CD4-positive, alpha-beta T cell treated with Interferon gamma for 1 hour (primary cell): ENCODE results near the gene MPG.
A peak's percentile ranks its signal among the peaks of the same experiment; 100 is the strongest.

Source experiments
- DNase-seq: peaks from one replicate; pipeline ENCODE4 v3.0.0-alpha.2; 2020

The MPG gene

GRCh38 chr16:85865-86264, 7.8 kb downstream of the MPG start:
- DNase-seq: no peak

- no peak for DNase-seq
These were observed 8.5 kb downstream of the MPG start for GRCh38 chr16:86483-86952.

DNA sequence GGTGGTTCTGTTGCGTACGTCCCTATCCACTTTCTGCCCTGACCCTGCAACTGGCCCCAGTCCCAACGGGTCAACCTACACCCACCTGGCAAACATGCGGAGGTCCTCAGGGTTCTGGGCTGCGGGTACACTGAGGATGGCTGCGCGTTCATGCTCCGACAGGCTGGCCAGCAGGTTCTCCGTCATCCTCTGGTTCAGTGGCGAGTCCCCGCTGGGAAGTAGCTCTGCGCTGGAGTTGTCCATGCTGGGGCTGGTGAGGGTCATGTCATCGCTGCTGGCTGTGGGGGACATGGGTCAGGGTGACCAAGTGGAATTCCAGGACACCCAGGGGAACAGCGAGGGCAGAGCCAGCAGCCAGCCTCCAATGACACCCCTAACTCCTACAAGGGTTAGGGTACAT, 10.6 kb downstream of the MPG start:
- no peak for DNase-seq

DNA sequence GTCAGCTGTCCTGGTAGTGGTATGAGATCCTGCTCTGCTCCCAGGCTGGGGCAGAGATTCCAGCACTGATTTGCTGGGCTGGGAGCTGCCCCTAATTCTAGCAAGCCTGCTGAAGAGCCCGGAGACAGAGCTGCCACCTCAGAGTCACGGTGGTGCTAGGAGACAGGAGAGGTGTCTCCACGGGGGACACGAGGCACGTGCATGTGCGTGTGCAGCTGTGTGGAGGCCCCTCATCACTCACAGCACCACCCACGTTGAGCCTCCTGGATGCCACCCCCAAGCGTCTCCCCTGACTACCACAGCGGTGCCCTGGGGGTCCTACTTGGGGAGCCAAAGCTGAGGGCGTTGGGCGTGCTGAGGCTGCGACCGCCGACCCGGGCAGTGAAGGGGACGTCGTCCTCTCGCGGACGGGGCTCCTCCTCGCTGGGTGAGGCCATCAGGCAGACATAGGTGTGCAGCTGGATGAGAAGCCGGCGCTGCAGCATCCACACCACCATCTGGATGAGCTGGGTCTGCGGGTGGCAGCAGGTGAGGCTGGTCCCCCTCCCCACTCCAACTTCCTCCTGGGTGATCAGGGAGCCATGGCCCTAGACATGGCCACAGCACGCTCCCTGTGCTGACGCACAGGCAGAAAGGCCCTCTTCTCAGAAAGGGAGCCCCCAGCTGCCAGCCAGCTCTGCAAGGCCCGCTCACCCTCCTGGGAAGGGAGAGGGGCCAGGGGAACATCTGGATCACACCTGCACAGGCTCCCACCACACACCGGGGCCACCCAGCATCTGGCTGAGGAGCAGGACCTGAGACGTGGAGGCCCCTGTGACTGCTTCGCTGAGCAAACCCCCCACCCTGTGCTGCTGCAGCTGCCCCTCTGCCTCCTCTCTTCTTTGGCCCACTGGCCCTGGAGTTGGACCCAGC, 11.6 kb downstream of the MPG start:
- no peak for DNase-seq

DNA sequence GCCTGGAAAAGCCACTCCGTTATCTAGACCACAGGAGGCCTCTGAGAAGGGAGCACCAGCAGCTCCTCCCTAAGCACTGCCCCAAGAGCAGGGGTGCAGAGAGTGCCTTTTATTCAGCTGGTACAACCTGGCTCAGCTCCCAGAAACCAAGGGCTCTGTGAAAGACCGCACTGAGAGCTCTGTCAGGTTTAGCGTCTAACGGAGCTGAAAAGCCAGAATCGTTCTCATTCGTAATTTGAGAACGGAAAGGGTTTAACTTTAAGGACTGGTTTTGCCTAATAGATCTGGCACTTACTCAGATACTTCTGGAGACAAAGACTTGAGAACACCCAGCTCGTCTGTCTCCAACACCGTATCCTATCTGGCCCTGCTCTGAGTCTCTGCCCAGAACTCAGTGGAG, 13.5 kb downstream of the MPG start:
- no peak for DNase-seq

DNA sequence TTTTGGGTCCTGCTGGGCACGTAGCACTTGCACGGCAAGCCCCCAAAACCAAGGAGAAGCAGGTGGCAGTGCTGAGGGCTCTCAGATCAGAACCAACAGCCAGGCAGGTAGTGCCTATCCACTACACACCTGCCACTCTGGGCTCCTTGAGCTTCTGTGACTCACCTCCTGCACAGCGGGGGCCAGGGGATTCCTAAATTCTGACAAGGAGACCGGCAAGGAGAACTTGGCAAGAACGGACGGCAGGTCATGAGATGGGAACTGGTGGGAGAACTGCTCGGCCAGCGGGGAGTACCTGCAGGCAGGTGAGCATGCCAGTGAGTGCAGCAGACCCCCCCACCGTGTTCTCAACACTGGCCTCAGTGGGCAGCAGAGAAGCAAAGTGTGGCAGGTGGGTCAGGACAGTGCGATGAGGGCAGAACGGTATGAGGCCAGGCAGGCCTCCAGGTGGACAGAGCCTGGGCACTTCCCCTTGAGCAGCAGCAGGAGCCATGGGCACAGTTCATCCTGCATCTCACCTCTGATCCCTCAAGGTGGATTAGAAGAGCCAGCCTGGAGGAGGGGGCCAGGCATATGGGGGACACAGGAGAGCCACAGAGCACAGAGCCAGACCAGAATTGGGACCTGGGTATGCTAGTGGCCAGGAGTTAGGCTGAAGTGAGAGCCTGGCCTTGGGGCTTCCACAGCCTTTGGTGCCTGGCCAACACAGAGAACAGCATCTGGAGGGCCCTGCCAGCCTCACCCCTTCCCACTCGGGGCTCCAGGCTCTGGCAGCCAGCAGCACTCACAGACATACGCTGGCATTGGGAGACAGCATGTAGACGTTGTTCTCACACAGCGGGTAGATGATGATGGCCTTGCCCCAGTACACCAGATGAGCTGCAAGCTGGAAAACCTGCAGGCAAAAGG, 14.7 kb downstream of the MPG start:
- DNase-seq: no peak

GRCh38 chr16:94918-95265, 16.9 kb downstream of the MPG start:
- DNase-seq: no peak

DNA sequence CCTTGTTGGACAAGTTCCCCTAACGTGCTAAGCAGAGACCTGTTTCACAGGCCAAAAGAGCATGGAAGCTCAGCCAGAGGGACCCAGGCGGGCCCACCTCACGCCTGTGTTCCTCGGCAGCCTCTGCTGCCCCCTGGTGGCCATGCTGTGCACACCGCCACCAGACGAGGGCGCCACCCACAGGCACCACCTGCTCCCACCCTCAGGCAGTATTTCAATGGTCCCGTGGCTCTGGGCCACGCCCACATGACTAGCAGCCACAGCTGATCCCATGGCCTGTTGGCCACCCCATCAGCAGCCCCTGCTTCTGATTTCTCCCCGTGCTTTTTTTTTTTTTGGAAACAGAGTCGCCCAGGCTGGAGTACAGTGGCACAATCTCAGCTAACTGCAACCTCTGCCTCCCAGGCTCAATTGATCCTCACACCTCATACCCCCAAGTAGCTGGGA, 18.9 kb downstream of the MPG start:
- peak; percentile 89 for DNase-seq

DNA sequence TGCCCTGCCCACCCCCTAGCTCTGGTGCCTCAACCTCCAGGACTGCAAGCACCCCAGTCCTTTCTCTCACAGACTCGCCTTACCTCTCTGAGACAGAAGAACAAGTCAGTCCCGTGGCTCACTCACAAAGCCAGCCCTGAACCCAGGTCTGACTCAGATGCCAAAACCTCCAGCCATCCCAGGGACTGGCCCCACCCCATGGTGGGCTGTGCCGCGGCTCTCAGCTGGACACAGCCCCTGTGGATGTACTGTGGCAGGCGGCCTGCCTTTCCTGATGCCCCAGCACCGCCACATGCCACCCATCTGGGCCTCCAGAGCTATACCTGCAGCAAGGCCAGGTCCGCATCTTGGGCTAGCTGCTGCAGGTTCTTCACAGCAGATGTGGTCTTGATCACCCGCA, 19.8 kb downstream of the MPG start:
- DNase-seq: no peak

DNA sequence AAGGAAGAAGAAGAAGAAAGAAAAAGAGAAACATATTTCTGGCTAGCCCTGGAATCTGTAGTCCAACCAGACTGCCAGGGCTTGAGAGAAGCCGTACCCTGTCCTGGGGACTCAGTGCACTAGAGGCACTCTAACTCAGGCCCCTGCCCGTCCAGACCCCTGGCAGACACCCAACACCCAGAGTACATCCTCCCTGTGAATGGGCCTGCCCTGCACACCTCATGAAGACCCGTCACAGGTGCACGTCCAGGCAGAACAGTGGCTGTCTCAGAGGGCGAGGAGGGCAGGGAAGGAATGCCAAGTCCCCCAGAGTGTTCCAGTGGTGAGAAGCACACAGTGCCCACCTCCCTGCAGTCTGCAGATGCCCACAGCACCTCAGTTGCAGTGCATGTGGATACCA, 23.0 kb downstream of the MPG start:
- no peak for DNase-seq

- no peak for DNase-seq
These were observed 23.6 kb downstream of the MPG start for GRCh38 chr16:101586-101985.

GRCh38 chr16:102060-102855, 24.2 kb downstream of the MPG start:
- DNase-seq: no peak

GRCh38 chr16:104355-104754, 26.3 kb downstream of the MPG start:
- no peak for DNase-seq

DNA sequence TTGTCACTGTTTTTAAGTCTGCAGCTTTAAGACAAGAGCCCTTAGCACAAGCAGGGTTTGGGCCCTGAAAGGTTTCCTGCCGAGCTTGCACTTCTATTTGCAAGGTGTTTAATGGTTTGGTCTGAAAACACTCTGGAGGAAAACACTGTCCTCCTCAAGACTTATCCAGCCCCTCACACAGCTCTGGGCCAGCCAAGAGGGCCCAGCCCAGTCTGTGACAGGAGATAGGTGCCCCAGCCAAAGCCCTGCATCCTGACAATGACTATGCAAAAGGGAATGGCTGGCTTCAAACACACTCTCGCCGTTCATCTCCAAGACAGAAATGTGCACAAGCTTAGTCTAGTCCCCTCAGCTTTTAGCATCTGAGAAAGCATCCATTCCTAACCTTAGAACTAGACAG, 26.9 kb downstream of the MPG start:
- DNase-seq: no peak

GRCh38 chr16:105521-105920, 27.5 kb downstream of the MPG start:
- no peak for DNase-seq

- DNase-seq: peak; percentile 53
These were observed 28.7 kb downstream of the MPG start for GRCh38 chr16:106623-107324.

GRCh38 chr16:112153-112840, 34.3 kb downstream of the MPG start:
- no peak for DNase-seq

DNA sequence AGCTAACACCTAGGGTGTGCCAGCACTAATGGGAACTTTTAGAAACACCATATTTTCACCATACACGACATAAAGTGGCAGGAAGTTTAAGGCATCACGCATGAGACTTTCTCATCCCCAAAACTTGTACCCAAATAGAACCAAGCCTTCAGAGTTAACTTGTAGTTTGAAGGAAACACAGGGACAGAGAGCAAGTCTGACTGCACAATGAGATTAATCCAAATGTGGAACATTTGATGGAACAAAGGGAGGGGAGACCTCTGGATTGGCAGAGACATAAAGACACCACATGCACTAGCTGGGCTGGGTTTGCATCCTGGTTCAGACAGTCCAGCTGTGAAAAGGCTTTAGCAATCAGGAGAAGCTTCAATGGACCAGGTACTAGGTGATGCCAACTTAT, 36.3 kb downstream of the MPG start:
- no peak for DNase-seq

- no peak for DNase-seq
These were observed 38.0 kb downstream of the MPG start for GRCh38 chr16:116015-116414.

- peak; percentile 66 for DNase-seq
These were observed 39.6 kb downstream of the MPG start for GRCh38 chr16:117379-118365.
